HCT116 (cell line): ENCODE measurements around the gene TUBA8. TPM values are rescaled to one million over a fixed set of nuclear protein-coding genes. Genes with fewer than 3 reads are reported as not detected.

Experiments used
- ATAC-seq: fragments of 200-7000 bp; cut with Tn5 transposase; 2 replicates; pipeline ENCODE4 v1.9.1; 2020; ENCODE audit warnings: mild to moderate bottlenecking, moderate library complexity
- BruUV-seq: library from RNA; stranded (reverse); fragments of 400-500 nt; replicated peaks from 2 replicates; lab custom pipeline; 2021; lab: Mats Ljungman, UMichigan
- CTCF ChIA-PET: fragments of 300-600 bp; sonication (Branson Sonifier 250); formaldehyde crosslinking; loops from one replicate; lab custom pipeline; 2021; ENCODE audit warnings: antibody characterized with exemption; lab: Charles Lee
- POLR2A ChIA-PET: fragments of 300-600, 350-600 bp; sonication (Branson Sonifier 250); formaldehyde crosslinking; loops from one replicate; lab custom pipeline; 2021; ENCODE audit warnings: antibody characterized with exemption; lab: Charles Lee
- RAD21 ChIA-PET, 2 experiments: fragments of 300-600 bp; sonication (Branson Sonifier 250); formaldehyde crosslinking; loops; one replicate each; lab custom pipeline; 2023; ENCODE audit warnings: low total read pairs in 2 of 2; ENCODE audit not compliant: uncharacterized antibody in 2 of 2, unreplicated experiment in 2 of 2, low non-redundant PET in 1 of 2; lab: Charles Lee
- DNase-seq: peaks from one replicate; pipeline ENCODE4 v3.0.0-alpha.2; 2010; ENCODE audit warnings: low read depth, low spot score
- H2AFZ ChIP-seq: fragments of 200-600 bp; shearing (Covaris generic), sonication (generic); 2 replicates; pipeline ENCODE4 v1.6.1; 2017; ENCODE audit warnings: low read depth, mixed run types, mixed read lengths, antibody characterized with exemption, low read length; ENCODE audit not compliant: poor library complexity, severe bottlenecking
- H3K27ac ChIP-seq: 2 replicates; pipeline ENCODE4 v1.5.1; 2012; ENCODE audit warnings: low read depth, low read length
- H3K27me3 ChIP-seq: fragments of 200-600 bp; sonication (generic); 2 replicates; pipeline ENCODE4 v1.6.1; 2016; ENCODE audit warnings: mixed run types, low read length, mixed read lengths; ENCODE audit not compliant: insufficient read depth
- H3K36me3 ChIP-seq, 2 experiments: fragments of 200-500 bp in 1 of 2; fragments of 200-600 bp in 1 of 2; sonication (Bioruptor generic) in 1 of 2; sonication (generic) in 1 of 2; 2 replicates each; pipeline versions ENCODE4 v1.5.1 to v1.6.1; 2014 to 2016; ENCODE audit warnings: low read length in 2 of 2, inconsistent platforms in 1 of 2, mixed read lengths in 1 of 2, mixed run types in 1 of 2; ENCODE audit not compliant: insufficient read depth in 2 of 2, control insufficient read depth in 1 of 2
- H3K4me1 ChIP-seq, 2 experiments: fragments of 200-600 bp in 1 of 2; sonication (generic) in 1 of 2; 2 replicates each; pipeline versions ENCODE4 v1.5.1 to v1.6.1; 2012 to 2017; ENCODE audit warnings: low read length in 2 of 2, inconsistent platforms in 1 of 2, mild to moderate bottlenecking in 1 of 2, mixed read lengths in 1 of 2, mixed run types in 1 of 2, moderate library complexity in 1 of 2; ENCODE audit not compliant: insufficient read depth in 2 of 2, control insufficient read depth in 1 of 2
- H3K4me2 ChIP-seq: fragments of 200-600 bp; sonication (generic); 2 replicates; pipeline ENCODE4 v1.6.1; 2017; ENCODE audit warnings: mixed run types, low read length, mixed read lengths
- H3K4me3 ChIP-seq, 2 experiments: fragments of 200-600 bp in 1 of 2; sonication (generic) in 1 of 2; replicated peaks in 1 of 2; 2 replicates each; pipeline ENCODE4 v1.5.1; 2011 to 2016; ENCODE audit warnings: low read length in 2 of 2, control low read depth in 1 of 2, low read depth in 1 of 2, mild to moderate bottlenecking in 1 of 2, mixed read lengths in 1 of 2, mixed run types in 1 of 2
- H3K79me2 ChIP-seq: fragments of 200-600 bp; sonication (generic); 2 replicates; pipeline ENCODE4 v1.6.1; 2017; ENCODE audit warnings: mild to moderate bottlenecking, mixed run types, low read length, moderate library complexity, mixed read lengths; ENCODE audit not compliant: insufficient read depth
- H3K9ac ChIP-seq: fragments of 200-600 bp; sonication (generic); 2 replicates; pipeline ENCODE4 v1.6.1; 2016; ENCODE audit warnings: low read length, mixed read lengths
- H3K9me2 ChIP-seq: fragments of 200-600 bp; sonication (generic), shearing (Covaris generic); 2 replicates; pipeline ENCODE4 v1.6.1; 2017; ENCODE audit warnings: mixed run types, mild to moderate bottlenecking, moderate library complexity; ENCODE audit not compliant: insufficient read depth
- H3K9me3 ChIP-seq, 2 experiments: fragments of 200-500 bp in 1 of 2; fragments of 200-600 bp in 1 of 2; sonication (Bioruptor generic) in 1 of 2; sonication (generic) in 1 of 2; 2 replicates each; pipeline ENCODE4 v1.6.1; 2014 to 2017; ENCODE audit warnings: low read length in 2 of 2, mixed read lengths in 2 of 2, inconsistent platforms in 1 of 2, low read depth in 1 of 2, mild to moderate bottlenecking in 1 of 2, mixed run types in 1 of 2, moderate library complexity in 1 of 2; ENCODE audit not compliant: control insufficient read depth in 1 of 2, insufficient read depth in 1 of 2
- H4K20me1 ChIP-seq: fragments of 200-600 bp; sonication (generic), shearing (Covaris generic); 2 replicates; pipeline ENCODE4 v1.6.1; 2017; ENCODE audit warnings: mixed run types, mild to moderate bottlenecking, moderate library complexity; ENCODE audit not compliant: insufficient read depth
- ELF1 ChIP-seq: IDR thresholded peaks from 2 replicates; pipeline ENCODE4 v1.6.1; 2012; ENCODE audit warnings: low read depth, borderline replicate concordance
- SIN3A ChIP-seq: IDR thresholded peaks from 2 replicates; pipeline ENCODE4 v1.6.1; 2012; ENCODE audit warnings: low read depth
- SP1 ChIP-seq: IDR thresholded peaks from 2 replicates; pipeline ENCODE4 v1.6.1; 2012; ENCODE audit warnings: low read depth
- TCF7L2 ChIP-seq: IDR thresholded peaks from 2 replicates; pipeline ENCODE4 v1.7.0; 2011; ENCODE audit warnings: borderline replicate concordance, inconsistent platforms; ENCODE audit not compliant: insufficient read depth, insufficient read length; ENCODE audit errors: extremely low read depth
- ZFX ChIP-seq: fragments of 450-650 bp; IDR thresholded peaks from 2 replicates; pipeline ENCODE4 v1.6.1; 2017
- ZNF274 ChIP-seq: fragments of 200-500 bp; sonication (Bioruptor generic); IDR thresholded peaks from 2 replicates; pipeline ENCODE4 v1.6.1; 2014; ENCODE audit warnings: mild to moderate bottlenecking, low read depth, low read length, inconsistent platforms
- intact Hi-C: fragments of 100-400 bp; cut with micrococcal nuclease; formaldehyde crosslinking; loops from 2 replicates; pipeline ENCODE4 v1.10.0; 2022
- total RNA-seq: library from RNA; stranded (reverse); gene quantifications from one replicate; pipeline ENCODE4 v1.2.1, GENCODE V29; 2021; ENCODE audit not compliant: unreplicated experiment
- TF ChIP-seq, protein P1 (sequence below): IDR thresholded peaks from 2 replicates; pipeline ENCODE4 v1.6.1; 2012
- TF ChIP-seq, protein P2 (sequence below): IDR thresholded peaks from 2 replicates; pipeline ENCODE4 v1.6.1; 2011; ENCODE audit warnings: mild to moderate bottlenecking, low read length, moderate library complexity; ENCODE audit not compliant: insufficient replicate concordance; ENCODE audit errors: extremely low read depth
- TF ChIP-seq, protein P3 (sequence below), 3 experiments: fragments of 200-600 bp in 1 of 3; sonication (generic) in 1 of 3; IDR thresholded peaks in 2 of 3; conservative IDR thresholded peaks in 1 of 3; 2 replicates each; pipeline ENCODE4 v1.5.1; 2012 to 2017; ENCODE audit warnings: low read depth in 2 of 3, low read length in 2 of 3, antibody characterized with exemption in 1 of 3, borderline replicate concordance in 1 of 3, control low read depth in 1 of 3, mild to moderate bottlenecking in 1 of 3, mixed read lengths in 1 of 3, mixed run types in 1 of 3, moderate library complexity in 1 of 3; ENCODE audit not compliant: insufficient read depth in 1 of 3

The TUBA8 gene
- total RNA-seq, 1 experiment from 2014 or later, result 2.3 TPM

DNA sequence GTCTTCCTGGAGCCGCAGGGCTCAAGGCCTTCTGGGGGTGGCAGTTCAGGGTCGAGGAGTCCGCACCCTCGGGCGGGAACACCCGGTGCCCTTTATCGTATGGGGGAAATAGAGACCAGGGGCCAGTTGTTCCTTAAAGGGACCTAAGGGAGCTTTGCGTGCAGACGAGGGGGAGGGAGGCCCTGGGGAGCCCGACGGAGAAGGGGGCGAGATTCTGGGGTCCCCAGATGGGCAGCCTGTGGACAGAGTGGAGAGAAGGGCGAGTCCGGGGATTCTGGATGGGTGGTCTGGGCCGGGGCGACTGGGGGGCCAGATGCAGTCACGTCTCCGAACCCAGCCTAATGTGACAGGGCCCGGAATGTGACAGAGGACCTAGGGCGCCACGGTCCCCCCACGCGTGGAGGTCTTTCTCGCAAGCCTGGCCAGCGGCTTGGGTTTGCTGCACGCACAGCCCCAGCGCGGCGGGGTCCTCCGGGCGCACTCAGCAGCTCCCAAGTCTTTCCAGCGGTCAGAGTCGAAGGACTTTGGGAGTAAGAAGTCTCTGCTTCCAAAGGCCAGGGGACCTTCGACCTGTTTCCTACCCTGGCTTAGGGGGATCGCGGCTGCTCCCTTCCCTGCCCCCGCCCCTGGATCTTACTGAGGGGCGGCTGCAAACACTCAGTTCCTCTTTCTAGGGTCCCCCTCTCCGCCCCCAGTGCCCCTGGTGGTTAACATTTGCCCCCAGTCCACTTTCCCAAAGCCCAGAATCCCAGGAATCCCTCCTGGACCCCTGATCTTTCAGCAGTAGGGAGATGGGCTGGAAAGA, 547 bp downstream of the TUBA8 start:
- no peak for ATAC-seq
- CTCF ChIA-PET, result no interaction called here
- H3K27me3 ChIP-seq, result no peaks in the 10 kb centered on the region

More for the DNA sequence above, 547 bp downstream of the TUBA8 start:
- TF ChIP-seq, protein P1, sequence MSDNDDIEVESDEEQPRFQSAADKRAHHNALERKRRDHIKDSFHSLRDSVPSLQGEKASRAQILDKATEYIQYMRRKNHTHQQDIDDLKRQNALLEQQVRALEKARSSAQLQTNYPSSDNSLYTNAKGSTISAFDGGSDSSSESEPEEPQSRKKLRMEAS, result no peak
- TF ChIP-seq, protein P2, sequence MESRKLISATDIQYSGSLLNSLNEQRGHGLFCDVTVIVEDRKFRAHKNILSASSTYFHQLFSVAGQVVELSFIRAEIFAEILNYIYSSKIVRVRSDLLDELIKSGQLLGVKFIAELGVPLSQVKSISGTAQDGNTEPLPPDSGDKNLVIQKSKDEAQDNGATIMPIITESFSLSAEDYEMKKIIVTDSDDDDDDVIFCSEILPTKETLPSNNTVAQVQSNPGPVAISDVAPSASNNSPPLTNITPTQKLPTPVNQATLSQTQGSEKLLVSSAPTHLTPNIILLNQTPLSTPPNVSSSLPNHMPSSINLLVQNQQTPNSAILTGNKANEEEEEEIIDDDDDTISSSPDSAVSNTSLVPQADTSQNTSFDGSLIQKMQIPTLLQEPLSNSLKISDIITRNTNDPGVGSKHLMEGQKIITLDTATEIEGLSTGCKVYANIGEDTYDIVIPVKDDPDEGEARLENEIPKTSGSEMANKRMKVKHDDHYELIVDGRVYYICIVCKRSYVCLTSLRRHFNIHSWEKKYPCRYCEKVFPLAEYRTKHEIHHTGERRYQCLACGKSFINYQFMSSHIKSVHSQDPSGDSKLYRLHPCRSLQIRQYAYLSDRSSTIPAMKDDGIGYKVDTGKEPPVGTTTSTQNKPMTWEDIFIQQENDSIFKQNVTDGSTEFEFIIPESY, result no peak
- TF ChIP-seq SIN3A (no peak), TCF7L2 (no peak), ZFX (no peak), ZNF274 (no peak), SP1 (no peak), ELF1 (no peak)
- TF ChIP-seq, protein P3, sequence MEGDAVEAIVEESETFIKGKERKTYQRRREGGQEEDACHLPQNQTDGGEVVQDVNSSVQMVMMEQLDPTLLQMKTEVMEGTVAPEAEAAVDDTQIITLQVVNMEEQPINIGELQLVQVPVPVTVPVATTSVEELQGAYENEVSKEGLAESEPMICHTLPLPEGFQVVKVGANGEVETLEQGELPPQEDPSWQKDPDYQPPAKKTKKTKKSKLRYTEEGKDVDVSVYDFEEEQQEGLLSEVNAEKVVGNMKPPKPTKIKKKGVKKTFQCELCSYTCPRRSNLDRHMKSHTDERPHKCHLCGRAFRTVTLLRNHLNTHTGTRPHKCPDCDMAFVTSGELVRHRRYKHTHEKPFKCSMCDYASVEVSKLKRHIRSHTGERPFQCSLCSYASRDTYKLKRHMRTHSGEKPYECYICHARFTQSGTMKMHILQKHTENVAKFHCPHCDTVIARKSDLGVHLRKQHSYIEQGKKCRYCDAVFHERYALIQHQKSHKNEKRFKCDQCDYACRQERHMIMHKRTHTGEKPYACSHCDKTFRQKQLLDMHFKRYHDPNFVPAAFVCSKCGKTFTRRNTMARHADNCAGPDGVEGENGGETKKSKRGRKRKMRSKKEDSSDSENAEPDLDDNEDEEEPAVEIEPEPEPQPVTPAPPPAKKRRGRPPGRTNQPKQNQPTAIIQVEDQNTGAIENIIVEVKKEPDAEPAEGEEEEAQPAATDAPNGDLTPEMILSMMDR (IDR thresholded peaks at IDR 0.05 in 2 of 3, conservative IDR thresholded peaks at IDR 0.05 in 1 of 3; ENCODE audit: borderline replicate concordance in 1 of 3, insufficient read depth in 1 of 3, low read depth in 2 of 3, low read length in 2 of 3), result no peak
- ChIA-PET RAD21 (no interaction called here), POLR2A (no interaction called here)
- no peak overlapping the region for H2AFZ ChIP-seq
- no peaks in the 10 kb centered on the region for H3K9me2 ChIP-seq
- H3K4me2 ChIP-seq, result no peak overlapping the region
- H3K4me1 ChIP-seq, result no peaks in the 10 kb centered on the region
- BruUV-seq, result no TSS peak
- no peaks in the 10 kb centered on the region for H3K79me2 ChIP-seq
- H3K9ac ChIP-seq, result no peak overlapping the region
- no peaks in the 10 kb centered on the region for H3K9me3 ChIP-seq
- no peak for DNase-seq
- no peak overlapping the region for H3K27ac ChIP-seq
- intact Hi-C loops, result no loop called here
- no peak overlapping the region for H3K4me3 ChIP-seq
- H3K36me3 ChIP-seq, result no peaks in the 10 kb centered on the region
- no peaks in the 10 kb centered on the region for H4K20me1 ChIP-seq
